GM10266 (cell line): Measurements from ENCODE around the gene KCNMB2.

Source experiments
- DNase-seq: peaks from one replicate; pipeline ENCODE4 v3.0.0; 2012; ENCODE audit errors: extremely low spot score
- CTCF ChIP-seq: IDR thresholded peaks from 2 replicates; pipeline ENCODE4 v1.5.1; 2012; ENCODE audit warnings: mild to moderate bottlenecking, low read depth; ENCODE audit not compliant: control insufficient read depth, insufficient read depth; ENCODE audit errors: missing control alignments

Gene KCNMB2

GRCh38 chr3:178677961-178678360 lies 141.7 kb downstream of the KCNMB2 start:
- no peak for TF ChIP-seq CTCF
- DNase-seq, result no peak

- no peak for DNase-seq
- no peak for TF ChIP-seq CTCF
Measured at GRCh38 chr3:178680037-178680436, 143.8 kb downstream of the KCNMB2 start.

GRCh38 chr3:178680489-178680888 lies 144.3 kb downstream of the KCNMB2 start:
- no peak for TF ChIP-seq CTCF
- DNase-seq, result no peak

- DNase-seq, result no peak
- no peak for TF ChIP-seq CTCF
Measured at GRCh38 chr3:178684881-178685590, 148.8 kb downstream of the KCNMB2 start.

- no peak for TF ChIP-seq CTCF
- no peak for DNase-seq
Measured at GRCh38 chr3:178685591-178685906, 149.3 kb downstream of the KCNMB2 start.

- no peak for DNase-seq
- no peak for TF ChIP-seq CTCF
Measured at GRCh38 chr3:178686826-178687225, 150.6 kb downstream of the KCNMB2 start.

- DNase-seq, result no peak
Measured at GRCh38 chr3:178690571-178690970, 154.3 kb downstream of the KCNMB2 start.

More at GRCh38 chr3:178690571-178690970, 154.3 kb downstream of the KCNMB2 start:
- no peak for TF ChIP-seq CTCF
